Mammary epithelial cell (primary cell): ENCODE results near the gene BMP4.

Experiments
- EZH2 ChIP-seq: IDR thresholded peaks from 2 replicates; pipeline ENCODE4 v1.6.1; 2012; ENCODE audit warnings: low read length, inconsistent platforms, borderline replicate concordance
- TF ChIP-seq, protein P1 (sequence below), 2 donors: IDR thresholded peaks in 1 of 2; conservative IDR thresholded peaks in 1 of 2; 2 replicates each; pipeline ENCODE4 v1.5.1; 2011 to 2012; ENCODE audit warnings: inconsistent platforms in 2 of 2, low read length in 2 of 2, mild to moderate bottlenecking in 2 of 2, control low read depth in 1 of 2, low read depth in 1 of 2; ENCODE audit not compliant: insufficient read depth in 1 of 2; ENCODE audit errors: extremely low read depth in 1 of 2

- TF ChIP-seq, protein P1, sequence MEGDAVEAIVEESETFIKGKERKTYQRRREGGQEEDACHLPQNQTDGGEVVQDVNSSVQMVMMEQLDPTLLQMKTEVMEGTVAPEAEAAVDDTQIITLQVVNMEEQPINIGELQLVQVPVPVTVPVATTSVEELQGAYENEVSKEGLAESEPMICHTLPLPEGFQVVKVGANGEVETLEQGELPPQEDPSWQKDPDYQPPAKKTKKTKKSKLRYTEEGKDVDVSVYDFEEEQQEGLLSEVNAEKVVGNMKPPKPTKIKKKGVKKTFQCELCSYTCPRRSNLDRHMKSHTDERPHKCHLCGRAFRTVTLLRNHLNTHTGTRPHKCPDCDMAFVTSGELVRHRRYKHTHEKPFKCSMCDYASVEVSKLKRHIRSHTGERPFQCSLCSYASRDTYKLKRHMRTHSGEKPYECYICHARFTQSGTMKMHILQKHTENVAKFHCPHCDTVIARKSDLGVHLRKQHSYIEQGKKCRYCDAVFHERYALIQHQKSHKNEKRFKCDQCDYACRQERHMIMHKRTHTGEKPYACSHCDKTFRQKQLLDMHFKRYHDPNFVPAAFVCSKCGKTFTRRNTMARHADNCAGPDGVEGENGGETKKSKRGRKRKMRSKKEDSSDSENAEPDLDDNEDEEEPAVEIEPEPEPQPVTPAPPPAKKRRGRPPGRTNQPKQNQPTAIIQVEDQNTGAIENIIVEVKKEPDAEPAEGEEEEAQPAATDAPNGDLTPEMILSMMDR (conservative IDR thresholded peaks at IDR 0.05 in 1 of 2, IDR thresholded peaks at IDR 0.05 in 1 of 2; ENCODE audit: extremely low read depth in 1 of 2, insufficient read depth in 1 of 2, low read depth in 1 of 2, low read length in 2 of 2) = no peak
- TF ChIP-seq EZH2 = no peak
These were observed 42.5 kb upstream of the BMP4 start for GRCh38 chr14:53999061-53999488.
